Ishikawa (cell line): ENCODE data around the gene QDPR.

Experiments
- CEBPB ChIP-seq: IDR thresholded peaks from 2 replicates; pipeline ENCODE4 v1.6.1; 2012
- CREB1 ChIP-seq: IDR thresholded peaks from 2 replicates; pipeline ENCODE4 v1.6.1; 2012; ENCODE audit warnings: low read depth
- EGR1 ChIP-seq: IDR thresholded peaks from 2 replicates; pipeline ENCODE4 v1.6.1; 2012
- EP300 ChIP-seq: IDR thresholded peaks from 2 replicates; pipeline ENCODE4 v1.6.1; 2012; ENCODE audit warnings: borderline replicate concordance
- FOXM1 ChIP-seq: IDR thresholded peaks from 2 replicates; pipeline ENCODE4 v1.6.1; 2012; ENCODE audit warnings: low read depth, borderline replicate concordance
- NFIC ChIP-seq: IDR thresholded peaks from 2 replicates; pipeline ENCODE4 v1.6.1; 2012
- RAD21 ChIP-seq: IDR thresholded peaks from 2 replicates; pipeline ENCODE4 v1.6.1; 2012; ENCODE audit warnings: low read depth
- TAF1 ChIP-seq: IDR thresholded peaks from 2 replicates; pipeline ENCODE4 v1.6.1; 2012; ENCODE audit warnings: low read depth, mild to moderate bottlenecking
- TCF12 ChIP-seq: IDR thresholded peaks from 2 replicates; pipeline ENCODE4 v1.6.1; 2012; ENCODE audit warnings: low read depth
- TEAD4 ChIP-seq: IDR thresholded peaks from 2 replicates; pipeline ENCODE4 v1.6.1; 2012
- YY1 ChIP-seq: IDR thresholded peaks from 2 replicates; pipeline ENCODE4 v1.6.1; 2012; ENCODE audit warnings: low read depth
- ZBTB7A ChIP-seq: IDR thresholded peaks from 2 replicates; pipeline ENCODE4 v1.6.1; 2012; ENCODE audit warnings: low read depth
- TF ChIP-seq, protein P1 (sequence below): IDR thresholded peaks from 2 replicates; pipeline ENCODE4 v1.6.1; 2012
- TF ChIP-seq, protein P2 (sequence below): IDR thresholded peaks from 2 replicates; pipeline ENCODE4 v1.6.1; 2012; ENCODE audit warnings: low read depth, mild to moderate bottlenecking
- TF ChIP-seq, protein P3 (sequence below): IDR thresholded peaks from 2 replicates; pipeline ENCODE4 v1.6.1; 2012

QDPR gene

DNA sequence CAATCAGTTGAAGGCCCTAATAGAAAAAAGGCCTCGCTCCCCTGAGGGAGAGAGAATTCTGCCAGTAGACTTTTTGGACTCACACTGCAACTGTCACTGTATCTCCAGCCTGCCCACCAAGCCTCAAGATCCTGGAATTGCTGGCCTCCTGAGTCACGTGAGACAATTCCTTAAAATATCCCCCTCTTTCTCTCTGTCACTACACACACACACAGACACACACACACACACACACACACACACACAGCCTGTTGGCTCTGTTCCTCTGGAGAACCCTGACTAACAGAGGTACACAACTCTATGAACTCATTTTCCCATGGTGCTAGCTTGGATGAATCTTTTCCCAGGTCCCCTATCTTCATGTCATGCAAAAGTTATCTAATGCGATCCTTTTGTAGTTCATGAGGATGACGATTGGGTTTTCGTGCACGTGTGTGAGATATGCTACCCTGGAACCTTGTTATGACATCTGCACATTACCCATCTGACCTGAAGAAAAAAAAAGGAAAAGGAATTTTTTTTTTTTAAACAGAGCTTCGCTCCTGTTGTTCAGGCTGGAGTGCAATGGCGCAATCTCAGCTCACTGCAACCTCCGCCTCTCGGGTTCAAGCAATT is 16.8 kb upstream of the QDPR start:
- TF ChIP-seq RAD21: no peak

DNA sequence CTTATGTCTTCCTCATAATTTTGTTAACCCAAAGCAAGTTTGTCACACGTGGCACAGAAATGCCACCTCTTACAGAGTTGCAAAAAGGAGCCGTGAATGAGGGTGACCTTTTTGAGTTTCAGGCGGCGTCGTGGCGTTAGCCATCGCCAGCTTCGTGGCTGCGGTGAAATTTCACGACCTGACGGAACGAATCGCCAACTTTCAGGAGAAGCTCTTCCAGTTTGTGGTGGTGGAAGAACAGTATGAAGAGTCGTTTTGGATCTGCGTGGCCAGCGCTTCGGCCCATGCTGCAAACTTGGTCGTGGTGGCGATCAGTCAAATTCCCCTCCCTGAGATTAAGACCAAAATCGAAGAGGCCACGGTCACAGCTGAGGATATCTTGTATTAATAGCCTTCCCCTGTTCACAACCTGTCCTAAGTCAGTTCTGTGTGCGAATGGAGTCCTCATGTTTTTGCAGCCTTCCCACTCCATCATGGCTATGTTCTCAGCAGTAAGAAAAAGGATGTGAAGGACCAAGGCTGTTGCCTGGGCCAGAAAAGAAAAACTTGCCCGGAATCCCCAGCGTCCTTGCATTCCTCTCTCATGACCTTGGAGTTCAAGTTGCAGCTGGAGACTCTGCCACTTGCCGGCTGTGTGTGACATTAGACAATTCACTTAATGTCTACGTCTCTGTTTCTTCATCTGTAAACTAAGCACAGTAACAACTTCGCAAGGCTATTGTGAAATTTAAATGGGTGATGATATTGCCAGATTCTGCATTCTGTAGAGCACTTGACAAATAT is 15.0 kb upstream of the QDPR start:
- TF ChIP-seq EP300: no peak
- no peak for TF ChIP-seq FOXM1
- no peak for TF ChIP-seq TEAD4
- TF ChIP-seq TCF12: no peak
- TF ChIP-seq CEBPB: no peak
- TF ChIP-seq, protein P1, sequence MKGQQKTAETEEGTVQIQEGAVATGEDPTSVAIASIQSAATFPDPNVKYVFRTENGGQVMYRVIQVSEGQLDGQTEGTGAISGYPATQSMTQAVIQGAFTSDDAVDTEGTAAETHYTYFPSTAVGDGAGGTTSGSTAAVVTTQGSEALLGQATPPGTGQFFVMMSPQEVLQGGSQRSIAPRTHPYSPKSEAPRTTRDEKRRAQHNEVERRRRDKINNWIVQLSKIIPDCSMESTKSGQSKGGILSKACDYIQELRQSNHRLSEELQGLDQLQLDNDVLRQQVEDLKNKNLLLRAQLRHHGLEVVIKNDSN: no peak
- TF ChIP-seq YY1: no peak
- TF ChIP-seq CREB1: no peak
- TF ChIP-seq RAD21: no peak
- TF ChIP-seq NFIC: no peak
- TF ChIP-seq, protein P2, sequence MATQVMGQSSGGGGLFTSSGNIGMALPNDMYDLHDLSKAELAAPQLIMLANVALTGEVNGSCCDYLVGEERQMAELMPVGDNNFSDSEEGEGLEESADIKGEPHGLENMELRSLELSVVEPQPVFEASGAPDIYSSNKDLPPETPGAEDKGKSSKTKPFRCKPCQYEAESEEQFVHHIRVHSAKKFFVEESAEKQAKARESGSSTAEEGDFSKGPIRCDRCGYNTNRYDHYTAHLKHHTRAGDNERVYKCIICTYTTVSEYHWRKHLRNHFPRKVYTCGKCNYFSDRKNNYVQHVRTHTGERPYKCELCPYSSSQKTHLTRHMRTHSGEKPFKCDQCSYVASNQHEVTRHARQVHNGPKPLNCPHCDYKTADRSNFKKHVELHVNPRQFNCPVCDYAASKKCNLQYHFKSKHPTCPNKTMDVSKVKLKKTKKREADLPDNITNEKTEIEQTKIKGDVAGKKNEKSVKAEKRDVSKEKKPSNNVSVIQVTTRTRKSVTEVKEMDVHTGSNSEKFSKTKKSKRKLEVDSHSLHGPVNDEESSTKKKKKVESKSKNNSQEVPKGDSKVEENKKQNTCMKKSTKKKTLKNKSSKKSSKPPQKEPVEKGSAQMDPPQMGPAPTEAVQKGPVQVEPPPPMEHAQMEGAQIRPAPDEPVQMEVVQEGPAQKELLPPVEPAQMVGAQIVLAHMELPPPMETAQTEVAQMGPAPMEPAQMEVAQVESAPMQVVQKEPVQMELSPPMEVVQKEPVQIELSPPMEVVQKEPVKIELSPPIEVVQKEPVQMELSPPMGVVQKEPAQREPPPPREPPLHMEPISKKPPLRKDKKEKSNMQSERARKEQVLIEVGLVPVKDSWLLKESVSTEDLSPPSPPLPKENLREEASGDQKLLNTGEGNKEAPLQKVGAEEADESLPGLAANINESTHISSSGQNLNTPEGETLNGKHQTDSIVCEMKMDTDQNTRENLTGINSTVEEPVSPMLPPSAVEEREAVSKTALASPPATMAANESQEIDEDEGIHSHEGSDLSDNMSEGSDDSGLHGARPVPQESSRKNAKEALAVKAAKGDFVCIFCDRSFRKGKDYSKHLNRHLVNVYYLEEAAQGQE: no peak
- TF ChIP-seq, protein P3, sequence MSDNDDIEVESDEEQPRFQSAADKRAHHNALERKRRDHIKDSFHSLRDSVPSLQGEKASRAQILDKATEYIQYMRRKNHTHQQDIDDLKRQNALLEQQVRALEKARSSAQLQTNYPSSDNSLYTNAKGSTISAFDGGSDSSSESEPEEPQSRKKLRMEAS: no peak
- no peak for TF ChIP-seq TAF1
- no peak for TF ChIP-seq EGR1
- no peak for TF ChIP-seq ZBTB7A

DNA sequence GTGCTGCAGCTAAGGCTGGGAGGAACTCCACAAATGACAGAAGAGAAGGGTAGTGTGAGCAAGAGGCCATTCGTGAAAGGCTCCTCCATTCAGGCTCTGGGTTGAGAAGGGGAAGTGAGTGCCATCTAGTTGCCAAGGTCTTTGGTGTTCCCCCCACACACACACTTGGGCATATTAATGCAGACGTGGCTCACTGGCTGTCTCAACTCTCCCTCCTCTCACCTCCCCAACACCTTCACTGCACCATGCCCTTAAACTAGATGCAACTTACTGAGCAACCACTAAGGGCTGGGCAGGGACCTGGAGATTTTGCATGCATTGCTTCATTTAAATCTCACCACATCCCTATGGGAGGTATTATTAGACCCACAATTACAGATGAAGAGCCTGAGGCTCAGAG is 11.8 kb upstream of the QDPR start:
- no peak for TF ChIP-seq NFIC
- TF ChIP-seq FOXM1: no peak
- no peak for TF ChIP-seq CREB1
- TF ChIP-seq ZBTB7A: no peak
- no peak for TF ChIP-seq YY1
- TF ChIP-seq EGR1: no peak
- TF ChIP-seq TCF12: no peak
- TF ChIP-seq, protein P2: no peak
- TF ChIP-seq EP300: no peak
- TF ChIP-seq TEAD4: no peak
- TF ChIP-seq, protein P3: no peak
- no peak for TF ChIP-seq RAD21
- TF ChIP-seq TAF1: no peak
- TF ChIP-seq, protein P1: no peak
- no peak for TF ChIP-seq CEBPB

DNA sequence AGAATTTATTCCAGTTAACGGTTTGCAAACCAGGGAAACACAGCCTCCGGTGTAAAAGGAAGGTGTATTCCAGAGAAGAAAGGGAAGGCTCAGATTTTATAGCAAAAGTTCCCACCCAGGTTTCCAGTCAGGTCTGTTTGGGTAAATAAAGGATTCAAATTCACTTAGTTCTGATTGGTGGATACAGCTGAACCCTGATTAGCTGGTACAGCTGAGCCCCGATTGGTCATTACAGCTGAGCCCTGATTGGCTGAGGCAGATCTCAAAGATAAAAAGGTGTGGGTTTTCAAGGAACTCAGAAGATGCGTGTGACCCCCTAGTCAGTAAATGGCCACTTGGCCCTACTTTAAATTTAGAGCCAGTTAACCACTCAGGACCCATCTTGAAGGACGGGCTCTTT is 9.7 kb upstream of the QDPR start:
- TF ChIP-seq NFIC: no peak
- no peak for TF ChIP-seq EP300
- TF ChIP-seq EGR1: no peak
- TF ChIP-seq FOXM1: no peak
- no peak for TF ChIP-seq ZBTB7A
- TF ChIP-seq, protein P2: no peak
- TF ChIP-seq TCF12: no peak
- TF ChIP-seq TAF1: no peak
- TF ChIP-seq, protein P1: no peak
- no peak for TF ChIP-seq CREB1
- TF ChIP-seq TEAD4: no peak
- no peak for TF ChIP-seq CEBPB
